H1 (cell line): ENCODE results near the gene ASB14. TPM values are rescaled to one million over a fixed set of nuclear protein-coding genes. Genes with fewer than 3 reads are reported as not detected.

ENCODE experiments used
- CTCF ChIA-PET: fragments of 300-600 bp; sonication (Branson Sonifier 250); formaldehyde crosslinking; loops from one replicate; lab custom pipeline; 2021; ENCODE audit not compliant: partially characterized antibody; lab: Charles Lee
- POLR2A ChIA-PET: fragments of 300-600 bp; sonication (Branson Sonifier 250); formaldehyde crosslinking; loops from one replicate; lab custom pipeline; 2021; ENCODE audit warnings: inconsistent platforms; ENCODE audit not compliant: partially characterized antibody; lab: Charles Lee
- DNase-seq, 2 experiments: peaks; one replicate each; pipeline versions ENCODE4 v3.0.0 to v3.0.0-alpha.2; 2010 to 2022; ENCODE audit warnings: low spot score in 2 of 2, low read depth in 1 of 2, mixed read lengths in 1 of 2
- FAIRE-seq: peaks from 2 replicates; lab custom pipeline; 2011; peaks lifted over from hg19 to GRCh38; lab: Jason Lieb, UNC
- H2AFZ ChIP-seq: 2 replicates; pipeline ENCODE4 v1.8.1; 2012; ENCODE audit warnings: low read length, inconsistent platforms
- H2AK5ac ChIP-seq: 2 replicates; pipeline ENCODE4 v1.6.1; 2013; ENCODE audit warnings: low read depth, low read length
- H2BK120ac ChIP-seq: replicated peaks from 2 replicates; pipeline ENCODE3; 2013; ENCODE audit warnings: low read depth, low read length, inconsistent platforms
- H2BK12ac ChIP-seq: 2 replicates; pipeline ENCODE4 v1.6.1; 2013; ENCODE audit warnings: low read depth, low read length
- H2BK15ac ChIP-seq: 2 replicates; pipeline ENCODE4 v1.6.1; 2013; ENCODE audit warnings: low read length
- H2BK20ac ChIP-seq: 2 replicates; pipeline ENCODE4 v1.6.1; 2013; ENCODE audit warnings: low read length
- H2BK5ac ChIP-seq: 2 replicates; pipeline ENCODE4 v1.6.1; 2013; ENCODE audit warnings: low read depth, low read length
- H3K14ac ChIP-seq: 2 replicates; pipeline ENCODE4 v1.6.1; 2013; ENCODE audit warnings: inconsistent platforms; ENCODE audit not compliant: insufficient read length
- H3K18ac ChIP-seq: 2 replicates; pipeline ENCODE4 v1.6.1; 2013; ENCODE audit warnings: low read length; ENCODE audit errors: extremely low read depth
- H3K23ac ChIP-seq: 2 replicates; pipeline ENCODE4 v1.6.1; 2013; ENCODE audit warnings: inconsistent platforms; ENCODE audit not compliant: insufficient read length
- H3K23me2 ChIP-seq: 2 replicates; pipeline ENCODE4 v1.6.1; 2013; ENCODE audit warnings: low read depth, low read length
- H3K27ac ChIP-seq: 2 replicates; pipeline ENCODE4 v1.6.1; 2011; ENCODE audit warnings: low read depth, low read length, inconsistent platforms
- H3K27me3 ChIP-seq, 4 experiments: replicated peaks in 1 of 4; 1 replicate in 1 of 4; 2 replicates in 3 of 4; pipeline versions ENCODE4 v1.6.1 to v1.8.1; 2011 to 2013; ENCODE audit warnings: low read length in 3 of 4, mild to moderate bottlenecking in 3 of 4, inconsistent platforms in 2 of 4, mixed read lengths in 2 of 4, moderate library complexity in 1 of 4; ENCODE audit not compliant: control insufficient read depth in 3 of 4, insufficient read depth in 3 of 4; ENCODE audit errors: extremely low read depth in 1 of 4
- H3K36me3 ChIP-seq, 4 experiments: 2 replicates each; pipeline versions ENCODE4 v1.6.1 to v1.8.1; 2011 to 2013; ENCODE audit warnings: mild to moderate bottlenecking in 4 of 4, low read length in 3 of 4, moderate library complexity in 2 of 4, control low read depth in 1 of 4, inconsistent platforms in 1 of 4; ENCODE audit not compliant: insufficient read depth in 4 of 4, control insufficient read depth in 2 of 4
- H3K4ac ChIP-seq: replicated peaks from 2 replicates; pipeline ENCODE3; 2013; ENCODE audit warnings: low read length, low read depth, mixed read lengths, inconsistent platforms; ENCODE audit not compliant: insufficient read length
- H3K4me1 ChIP-seq, 4 experiments: replicated peaks in 1 of 4; 1 replicate in 1 of 4; 2 replicates in 3 of 4; pipeline versions ENCODE4 v1.6.1 to v1.8.1; 2011 to 2013; ENCODE audit warnings: low read length in 3 of 4, inconsistent platforms in 2 of 4, mixed read lengths in 1 of 4; ENCODE audit not compliant: insufficient read depth in 4 of 4, control insufficient read depth in 3 of 4
- H3K4me2 ChIP-seq, 2 experiments: 2 replicates each; pipeline versions ENCODE4 v1.6.1 to v1.8.1; 2011 to 2013; ENCODE audit warnings: low read depth in 2 of 2, low read length in 2 of 2, control low read depth in 1 of 2, inconsistent platforms in 1 of 2, mild to moderate bottlenecking in 1 of 2; ENCODE audit not compliant: insufficient read depth in 1 of 2
- H3K4me3 ChIP-seq, 4 experiments: fragments of 200-600, 300-600 bp in 1 of 4; sonication (generic), shearing (Covaris generic), sonication (Bioruptor Twin) in 1 of 4; 2 replicates each; pipeline versions ENCODE4 v1.5.1 to v1.8.1; 2011 to 2016; ENCODE audit warnings: low read length in 4 of 4, low read depth in 3 of 4, control low read depth in 2 of 4, inconsistent platforms in 2 of 4, mild to moderate bottlenecking in 2 of 4, mixed read lengths in 1 of 4, moderate library complexity in 1 of 4; ENCODE audit not compliant: insufficient read depth in 2 of 4; ENCODE audit errors: extremely low read depth in 1 of 4
- H3K56ac ChIP-seq: replicated peaks from 2 replicates; pipeline ENCODE3; 2013; ENCODE audit warnings: low read depth, mild to moderate bottlenecking, mixed read lengths, low read length, inconsistent platforms; ENCODE audit not compliant: insufficient read length
- H3K79me1 ChIP-seq: 2 replicates; pipeline ENCODE4 v1.6.1; 2013; ENCODE audit warnings: low read depth, low read length, control low read depth
- H3K79me2 ChIP-seq, 2 experiments: 2 replicates each; pipeline versions ENCODE4 v1.6.1 to v1.8.1; 2012 to 2013; ENCODE audit warnings: low read length in 2 of 2, mild to moderate bottlenecking in 2 of 2, inconsistent platforms in 1 of 2; ENCODE audit not compliant: insufficient read depth in 2 of 2, control insufficient read depth in 1 of 2
- H3K9ac ChIP-seq, 4 experiments: replicated peaks in 1 of 4; 1 replicate in 1 of 4; 2 replicates in 3 of 4; pipeline versions ENCODE4 v1.6.1 to v1.8.1; 2011 to 2013; ENCODE audit warnings: low read depth in 3 of 4, low read length in 3 of 4, control low read depth in 2 of 4, mild to moderate bottlenecking in 2 of 4, moderate library complexity in 2 of 4, inconsistent platforms in 1 of 4; ENCODE audit errors: extremely low read depth in 1 of 4
- H3K9me3 ChIP-seq, 2 experiments: 2 replicates each; pipeline versions ENCODE4 v1.6.1 to v1.8.1; 2012 to 2013; ENCODE audit warnings: mild to moderate bottlenecking in 2 of 2, moderate library complexity in 2 of 2, control low read depth in 1 of 2, inconsistent platforms in 1 of 2, low read depth in 1 of 2, low read length in 1 of 2, mixed read lengths in 1 of 2; ENCODE audit not compliant: insufficient read depth in 2 of 2
- H4K20me1 ChIP-seq, 2 experiments: replicated peaks in 1 of 2; 2 replicates each; pipeline versions ENCODE3 to v1.8.1; 2011 to 2013; ENCODE audit warnings: inconsistent platforms in 2 of 2, low read length in 2 of 2, mild to moderate bottlenecking in 1 of 2; ENCODE audit not compliant: insufficient read depth in 2 of 2, control insufficient read depth in 1 of 2
- H4K5ac ChIP-seq: 2 replicates; pipeline ENCODE4 v1.6.1; 2013; ENCODE audit warnings: low read length, low read depth, mixed read lengths, inconsistent platforms; ENCODE audit not compliant: insufficient read length
- H4K8ac ChIP-seq: 2 replicates; pipeline ENCODE4 v1.8.0; 2013; ENCODE audit warnings: mild to moderate bottlenecking, moderate library complexity, low read length, inconsistent platforms; ENCODE audit not compliant: insufficient read depth; ENCODE audit errors: extremely low read depth
- H4K91ac ChIP-seq: replicated peaks from 2 replicates; pipeline ENCODE3; 2013; ENCODE audit warnings: low read length, mixed read lengths, inconsistent platforms; ENCODE audit not compliant: insufficient read length
- ATF2 ChIP-seq: IDR thresholded peaks from 2 replicates; pipeline ENCODE4 v1.6.1; 2012; ENCODE audit warnings: low read length, inconsistent platforms
- KDM1A ChIP-seq: fragments of 200-600, 300-600 bp; sonication (generic); IDR thresholded peaks from 2 replicates; pipeline ENCODE4 v1.7.1; 2016; ENCODE audit warnings: mild to moderate bottlenecking, low read length, borderline replicate concordance
- MAFK ChIP-seq: IDR thresholded peaks from 2 replicates; pipeline ENCODE4 v1.6.1; 2012; ENCODE audit warnings: low read depth, mild to moderate bottlenecking, improper control_type of control experiment, low read length
- POU5F1 ChIP-seq: IDR thresholded peaks from 2 replicates; pipeline ENCODE4 v1.6.1; 2011; ENCODE audit warnings: low read depth, mild to moderate bottlenecking, low read length, moderate library complexity
- SIN3A ChIP-seq, 2 experiments: IDR thresholded peaks in 1 of 2; conservative IDR thresholded peaks in 1 of 2; 2 replicates each; pipeline ENCODE4 v1.6.1; 2011 to 2012; ENCODE audit warnings: low read length in 2 of 2, improper control_type of control experiment in 1 of 2, low read depth in 1 of 2, mild to moderate bottlenecking in 1 of 2
- SUZ12 ChIP-seq: fragments of 200-600 bp; sonication (generic); IDR thresholded peaks from 2 replicates; pipeline ENCODE4 v1.6.1; 2012; ENCODE audit warnings: mild to moderate bottlenecking, inconsistent platforms, low read length, moderate library complexity, mixed read lengths
- TAF7 ChIP-seq: optimal IDR thresholded peaks from 2 replicates; pipeline ENCODE3; 2011; ENCODE audit warnings: low read depth, mild to moderate bottlenecking, inconsistent platforms, low read length, moderate library complexity, borderline replicate concordance
- USF2 ChIP-seq: IDR thresholded peaks from 2 replicates; pipeline ENCODE4 v1.6.1; 2011; ENCODE audit warnings: low read length, improper control_type of control experiment
- WGBS, 2 experiments: shearing (Covaris generic) in 1 of 2; methylation state at CpG; one replicate each; pipeline versions ENCODE4 v1.1.6 to v1.1.7; 2013 to 2015; ENCODE audit warnings: low lambda C conversion rate in 2 of 2, mixed read lengths in 2 of 2, inconsistent platforms in 1 of 2, low coverage in 1 of 2, missing lambda C conversion rate in 1 of 2; ENCODE audit not compliant: insufficient replicate concordance in 2 of 2, insufficient coverage in 1 of 2, insufficient read length in 1 of 2; ENCODE audit errors: extremely low coverage in 1 of 2, missing lambda C conversion rate in 1 of 2; 5-methylcytosine and 5-hydroxymethylcytosine counted together
- polyA plus RNA-seq, 7 experiments: library from polyadenylated mRNA; depleted of rRNA in 3 of 7; stranded (reverse) in 5 of 7; unstranded in 2 of 7; fragments of >200 nt in 5 of 7; fragments of 200-250 nt in 2 of 7; gene quantifications; 1 replicate in 5 of 7; 2 replicates in 1 of 7; 4 replicates in 1 of 7; pipeline versions ENCODE4 v1.2.1 to v1.2.3, GENCODE V29; 2011 to 2013; ENCODE audit warnings: missing spikeins in 2 of 7, mixed read lengths in 2 of 7
- total RNA-seq: library from RNA; stranded (reverse); fragmentation: NEBNext Ultra II Directional; extraction: Animal tissue kit (Norgen Biotek cat#: 25700); gene quantifications from 2 replicates; pipeline ENCODE4 v1.2.1, GENCODE V29; 2021

ASB14 gene
- total and polyA plus RNA-seq, 2 of the 8 experiments (the other 6 are each of a cell fraction or from before 2014, with no cell fraction given) = not detected

- H3K56ac ChIP-seq = no peak overlapping the region
- no peak overlapping the region for H3K4me3 ChIP-seq
- 86% methylated on average over 2 of the region's 2 CpGs; no CpG with 5 or more reads in 1 of the 2 experiments for WGBS, 2 experiments
- no peak overlapping the region for H2BK120ac ChIP-seq
- no peaks in the 10 kb centered on the region for H4K20me1 ChIP-seq
- H3K4me1 ChIP-seq = no peaks in the 10 kb centered on the region
- DNase-seq (no peak), FAIRE-seq (no peak)
- H3K27ac ChIP-seq = no peak overlapping the region
- no peak overlapping the region for H4K5ac ChIP-seq
- H2AK5ac ChIP-seq = no peak overlapping the region
- no peaks in the 10 kb centered on the region for H3K27me3 ChIP-seq
- H3K36me3 ChIP-seq = no peaks in the 10 kb centered on the region
- H3K14ac ChIP-seq = no peak overlapping the region
- H3K4ac ChIP-seq = no peak overlapping the region
- no peak overlapping the region for H2BK12ac ChIP-seq
- no peak overlapping the region for H2BK20ac ChIP-seq
- H4K8ac ChIP-seq = no peak overlapping the region
- CTCF ChIA-PET = interaction anchor here (0.6 to 1.4 kb wide), 3 partner anchors 36 to 186 kb away, joined by 3 read pairs; no protein-coding TSS in a partner anchor
- no peaks in the 10 kb centered on the region for H3K79me1 ChIP-seq
- no peak overlapping the region for H4K91ac ChIP-seq
- no peak overlapping the region for H3K18ac ChIP-seq
- no peak overlapping the region for H2BK5ac ChIP-seq
- H3K9me3 ChIP-seq = no peaks in the 10 kb centered on the region
- no peak overlapping the region for H2BK15ac ChIP-seq
- H3K23ac ChIP-seq = no peak overlapping the region
- H3K4me2 ChIP-seq = no peak overlapping the region
- H3K23me2 ChIP-seq = no peaks in the 10 kb centered on the region
- H3K79me2 ChIP-seq = no peaks in the 10 kb centered on the region
- POLR2A ChIA-PET = no interaction called here
- no peak overlapping the region for H2AFZ ChIP-seq
- H3K9ac ChIP-seq = no peak overlapping the region
- no peak for TF ChIP-seq POU5F1
- TF ChIP-seq USF2 = no peak
- no peak for TF ChIP-seq TAF7
- no peak for TF ChIP-seq SIN3A (conservative IDR thresholded peaks at IDR 0.05 in 1 of 2, IDR thresholded peaks at IDR 0.05 in 1 of 2; ENCODE audit: low read depth in 1 of 2, low read length in 2 of 2)
- TF ChIP-seq ATF2 = no peak
- TF ChIP-seq SUZ12 = no peak
- TF ChIP-seq KDM1A = no peak
- no peak for TF ChIP-seq MAFK
These were observed 5.3 kb downstream of the ASB14 start for GRCh38 chr3:57287205-57287604.
